HG03280 (cell line): ENCODE measurements around the gene FGFR4.

Source experiments
- ATAC-seq: cut with Tn5 transposase; IDR thresholded peaks from one replicate; pipeline ENCODE4 v1.9.1; 2021; ENCODE audit warnings: mild to moderate bottlenecking, moderate library complexity; ENCODE audit not compliant: unreplicated experiment

FGFR4 gene

GRCh38 chr5:177131019-177131320 is 44.3 kb downstream of the FGFR4 start:
- no peak for ATAC-seq

- ATAC-seq, result no peak
Observed at GRCh38 chr5:177131352-177132135, 44.8 kb downstream of the FGFR4 start.

DNA sequence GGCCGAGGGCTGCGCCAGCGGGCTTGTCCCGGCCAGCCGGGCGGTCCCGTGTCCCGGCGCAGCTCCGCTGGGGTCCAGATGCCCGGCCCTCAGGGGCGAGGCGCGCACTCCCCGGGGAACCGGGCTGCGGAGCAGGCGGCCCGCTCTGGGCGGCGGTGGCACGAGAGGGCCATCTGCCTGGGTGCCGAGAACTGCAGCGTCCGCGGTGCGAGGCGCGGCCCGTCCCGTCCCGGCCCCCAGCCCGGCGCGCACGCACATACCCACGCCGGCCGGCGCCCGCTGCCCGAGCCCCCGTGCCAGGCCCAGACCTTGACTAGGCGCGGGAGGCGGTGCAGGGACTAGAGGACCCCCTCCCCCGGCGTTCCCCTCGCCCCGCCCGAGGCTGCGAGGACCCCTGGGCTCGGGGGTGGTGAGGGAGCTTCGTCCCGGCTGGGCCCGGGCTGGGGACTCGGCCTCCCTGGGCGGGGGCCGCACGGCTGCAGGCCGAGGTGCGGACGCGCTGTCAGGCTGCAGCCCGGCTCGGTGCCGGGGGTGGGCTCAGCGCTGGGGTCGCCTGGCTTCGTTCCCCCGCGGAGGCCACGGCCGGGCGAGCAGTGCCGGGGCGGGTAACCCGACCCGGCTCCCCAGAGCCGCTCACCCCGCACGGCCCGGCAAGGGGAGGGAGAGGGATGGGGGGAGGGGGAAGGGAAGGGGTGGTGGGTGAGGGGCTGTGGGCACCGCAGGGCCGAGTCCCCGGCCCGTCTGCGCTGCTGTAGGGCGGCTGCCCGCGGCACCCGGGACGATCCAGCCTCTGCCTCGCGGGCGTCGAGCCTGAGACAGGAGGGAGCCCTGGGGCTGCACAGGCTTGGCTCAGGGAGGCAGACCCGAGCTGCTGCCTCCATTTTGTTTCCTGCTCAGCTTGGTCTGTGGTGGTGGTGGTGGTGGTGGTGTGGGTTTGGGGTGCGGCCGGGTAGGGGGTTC is 45.7 kb downstream of the FGFR4 start:
- peak; percentile 8 for ATAC-seq

DNA sequence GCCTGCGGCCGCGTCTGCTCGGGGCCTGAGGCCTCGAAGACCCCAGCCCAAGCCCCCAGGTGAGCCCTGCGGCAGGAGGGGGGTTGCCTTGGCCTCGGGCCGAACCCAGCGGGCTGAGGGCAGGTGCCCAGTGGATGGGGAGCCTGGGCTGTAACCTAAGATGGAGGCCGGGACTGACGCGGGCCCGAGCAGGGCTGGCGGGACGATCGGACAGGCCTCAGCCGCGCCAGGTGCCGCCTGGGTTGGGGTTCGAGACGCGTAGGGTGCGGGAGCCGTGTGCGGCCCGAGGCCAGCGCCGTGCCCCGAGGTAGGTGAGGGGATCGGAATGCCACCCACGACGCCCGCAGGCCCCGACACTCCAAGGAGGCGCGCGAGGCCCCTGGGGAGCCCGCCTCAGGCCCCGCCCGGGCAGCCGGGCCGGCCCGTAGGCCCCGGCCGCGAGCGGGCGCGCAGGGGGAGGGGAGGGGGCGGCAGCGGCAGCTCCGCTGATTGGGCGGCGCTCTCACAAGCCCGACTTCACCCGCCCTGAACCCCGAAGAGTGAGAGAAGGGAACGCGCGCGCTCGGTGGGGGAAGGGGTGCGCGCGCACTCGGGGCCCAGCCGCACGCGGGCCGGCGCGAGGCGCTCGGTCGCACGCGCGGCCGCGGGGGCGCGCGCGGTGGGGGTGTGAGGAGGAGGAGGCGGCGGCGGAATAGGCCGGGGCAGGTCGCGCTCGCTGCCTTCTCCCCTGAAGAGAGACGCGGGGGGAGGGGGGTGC is 46.6 kb downstream of the FGFR4 start, which contains the start of gene NSD1:
Gene NSD1, plus strand, starts transcription at position 678 of the 757 bp plus-strand sequence. CDS start 1,331 bp downstream, outside the sequence.
- ATAC-seq, result peak; percentile 65

- peak; percentile 32 for ATAC-seq
Observed at GRCh38 chr5:177133853-177134696, 47.4 kb downstream of the FGFR4 start.

- ATAC-seq, result no peak
Observed at GRCh38 chr5:177134697-177135225, 48.0 kb downstream of the FGFR4 start.

DNA sequence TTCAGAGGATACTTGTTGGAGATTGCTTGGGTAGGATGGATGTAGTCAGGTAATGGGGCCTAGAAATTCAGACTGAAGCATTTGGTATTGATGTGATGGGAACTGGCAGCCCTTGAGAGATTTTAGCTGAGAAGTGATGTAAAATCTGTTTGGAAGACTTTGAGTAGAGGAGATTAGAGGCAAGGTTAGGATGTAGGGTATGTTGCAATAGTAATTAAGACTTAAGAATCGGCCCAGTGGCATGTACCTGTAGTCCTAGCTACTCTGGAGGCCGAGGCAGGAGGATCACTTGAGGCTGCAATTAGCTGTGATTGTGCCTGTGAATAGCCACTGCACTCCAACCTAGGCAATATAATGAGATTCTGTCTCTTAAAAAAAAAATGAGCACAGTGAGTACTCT is 53.6 kb downstream of the FGFR4 start:
- no peak for ATAC-seq

DNA sequence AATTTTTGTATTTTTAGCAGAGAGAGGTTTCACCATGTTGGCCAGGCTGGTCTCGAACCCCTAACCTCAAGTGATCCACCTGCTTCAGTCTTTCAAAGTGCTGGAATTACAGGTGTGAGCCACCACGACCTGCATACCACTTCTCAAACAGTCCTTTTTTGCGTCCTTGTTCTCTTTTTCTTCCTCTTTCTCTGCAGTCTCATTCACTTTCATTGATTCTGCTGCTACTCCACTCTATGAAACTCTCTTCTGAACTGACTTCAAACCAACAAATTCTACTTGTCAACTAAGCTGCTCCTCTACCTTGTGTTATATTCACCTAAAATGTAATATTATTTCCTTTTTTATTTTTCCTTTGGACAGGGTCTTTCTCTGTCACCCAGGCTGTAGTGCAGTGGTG is 54.8 kb downstream of the FGFR4 start:
- ATAC-seq, result no peak

- no peak for ATAC-seq
Observed at GRCh38 chr5:177142098-177142611, 55.4 kb downstream of the FGFR4 start.

DNA sequence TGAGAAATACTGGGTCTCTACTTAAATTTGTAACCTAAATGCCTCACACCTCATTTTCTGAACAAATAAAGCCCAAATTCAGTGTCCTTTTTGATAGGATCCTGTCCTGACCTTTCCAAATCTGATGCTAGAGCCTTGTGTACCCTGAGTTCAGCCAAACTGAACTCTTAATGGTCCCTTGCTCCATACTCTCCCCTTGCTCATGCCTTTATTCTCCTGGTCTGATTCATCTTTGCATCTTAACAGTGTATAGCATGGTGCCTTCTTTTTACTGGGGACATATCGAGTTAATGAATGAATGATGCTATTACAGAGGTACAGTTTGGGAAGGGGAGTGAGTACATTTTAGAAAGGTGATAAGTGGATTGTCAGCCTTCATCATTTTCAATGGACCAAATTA is 56.1 kb downstream of the FGFR4 start:
- no peak for ATAC-seq

GRCh38 chr5:177146891-177147638 is 60.4 kb downstream of the FGFR4 start:
- ATAC-seq, result no peak
